SU-DHL-6 (cell line): Measurements from ENCODE around the gene OR2Y1.

Experiments used
- EZH2phosphoT487 ChIP-seq: fragments of 200-600 bp; sonication (generic), shearing (Covaris generic); conservative IDR thresholded peaks from 2 replicates; pipeline ENCODE4 v1.6.1; 2018; ENCODE audit warnings: mild to moderate bottlenecking, antibody characterized with exemption, low read length, moderate library complexity, mixed read lengths
- TF ChIP-seq, protein P1 (sequence below): fragments of 200-600 bp; sonication (generic); IDR thresholded peaks from one replicate; pipeline ENCODE4 v1.5.1; 2017; ENCODE audit warnings: antibody characterized with exemption, mild to moderate bottlenecking, low read length, moderate library complexity; ENCODE audit not compliant: insufficient read depth, poor library complexity, severe bottlenecking

DNA sequence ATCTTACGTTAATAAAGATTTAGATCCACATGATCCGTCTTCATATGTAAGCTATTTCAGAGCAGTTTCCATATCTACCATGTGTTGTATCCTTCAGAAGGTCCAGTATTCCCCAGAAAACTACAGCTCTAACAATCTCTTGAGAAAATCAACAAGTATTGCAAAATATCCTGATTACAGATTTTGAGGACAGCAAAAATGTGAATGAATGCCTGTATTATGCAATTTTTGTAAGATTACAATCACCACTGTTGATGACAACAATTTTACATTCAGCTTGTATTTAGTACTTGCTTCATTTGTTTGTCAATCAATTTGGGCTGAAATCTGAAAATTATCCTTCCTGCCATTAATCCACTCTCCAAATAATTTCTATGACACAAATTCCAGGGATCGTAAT lies 47.4 kb downstream of the OR2Y1 start:
- TF ChIP-seq, protein P1, sequence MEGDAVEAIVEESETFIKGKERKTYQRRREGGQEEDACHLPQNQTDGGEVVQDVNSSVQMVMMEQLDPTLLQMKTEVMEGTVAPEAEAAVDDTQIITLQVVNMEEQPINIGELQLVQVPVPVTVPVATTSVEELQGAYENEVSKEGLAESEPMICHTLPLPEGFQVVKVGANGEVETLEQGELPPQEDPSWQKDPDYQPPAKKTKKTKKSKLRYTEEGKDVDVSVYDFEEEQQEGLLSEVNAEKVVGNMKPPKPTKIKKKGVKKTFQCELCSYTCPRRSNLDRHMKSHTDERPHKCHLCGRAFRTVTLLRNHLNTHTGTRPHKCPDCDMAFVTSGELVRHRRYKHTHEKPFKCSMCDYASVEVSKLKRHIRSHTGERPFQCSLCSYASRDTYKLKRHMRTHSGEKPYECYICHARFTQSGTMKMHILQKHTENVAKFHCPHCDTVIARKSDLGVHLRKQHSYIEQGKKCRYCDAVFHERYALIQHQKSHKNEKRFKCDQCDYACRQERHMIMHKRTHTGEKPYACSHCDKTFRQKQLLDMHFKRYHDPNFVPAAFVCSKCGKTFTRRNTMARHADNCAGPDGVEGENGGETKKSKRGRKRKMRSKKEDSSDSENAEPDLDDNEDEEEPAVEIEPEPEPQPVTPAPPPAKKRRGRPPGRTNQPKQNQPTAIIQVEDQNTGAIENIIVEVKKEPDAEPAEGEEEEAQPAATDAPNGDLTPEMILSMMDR = no peak
- no peak for TF ChIP-seq EZH2phosphoT487
